Hepatocyte (in vitro differentiated cells): ENCODE measurements around the gene GSTM5.

Source experiments
- EZH2 ChIP-seq: fragments of 200-600 bp; sonication (generic); IDR thresholded peaks from 2 replicates; pipeline ENCODE4 v1.6.1; 2016; ENCODE audit warnings: antibody characterized with exemption, mild to moderate bottlenecking, borderline replicate concordance
- EZH2phosphoT487 ChIP-seq: fragments of 200-600 bp; sonication (generic); IDR thresholded peaks from one replicate; pipeline ENCODE4 v1.6.1; 2018; ENCODE audit warnings: antibody characterized with exemption, mild to moderate bottlenecking, low read depth, moderate library complexity; ENCODE audit not compliant: unreplicated experiment, severe bottlenecking
- TF ChIP-seq, protein P1 (sequence below): fragments of 200-600 bp; sonication (generic); IDR thresholded peaks from 2 replicates; pipeline ENCODE4 v1.5.1; 2016; ENCODE audit warnings: antibody characterized with exemption, mild to moderate bottlenecking; ENCODE audit not compliant: poor library complexity

DNA sequence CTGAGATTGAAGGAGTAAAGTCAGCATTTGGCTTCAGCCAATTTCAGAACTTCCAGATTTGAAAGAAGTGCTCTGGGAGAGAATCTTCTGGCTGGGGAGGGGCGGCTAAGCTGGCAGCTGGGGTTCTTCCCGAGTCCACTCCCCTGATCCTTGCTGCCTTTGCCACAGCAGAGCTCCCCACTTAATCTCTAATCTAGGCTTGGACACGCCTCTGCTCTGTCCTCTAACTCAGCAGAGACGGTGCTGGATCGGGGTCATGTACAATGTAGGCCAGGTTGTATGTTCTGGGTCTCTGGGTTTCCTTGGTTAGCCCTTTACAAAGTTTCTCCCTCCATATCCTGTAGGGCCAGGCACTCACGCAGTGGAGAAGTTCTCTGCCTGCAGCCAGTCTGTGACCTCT lies 38.9 kb downstream of the GSTM5 start:
- TF ChIP-seq, protein P1, sequence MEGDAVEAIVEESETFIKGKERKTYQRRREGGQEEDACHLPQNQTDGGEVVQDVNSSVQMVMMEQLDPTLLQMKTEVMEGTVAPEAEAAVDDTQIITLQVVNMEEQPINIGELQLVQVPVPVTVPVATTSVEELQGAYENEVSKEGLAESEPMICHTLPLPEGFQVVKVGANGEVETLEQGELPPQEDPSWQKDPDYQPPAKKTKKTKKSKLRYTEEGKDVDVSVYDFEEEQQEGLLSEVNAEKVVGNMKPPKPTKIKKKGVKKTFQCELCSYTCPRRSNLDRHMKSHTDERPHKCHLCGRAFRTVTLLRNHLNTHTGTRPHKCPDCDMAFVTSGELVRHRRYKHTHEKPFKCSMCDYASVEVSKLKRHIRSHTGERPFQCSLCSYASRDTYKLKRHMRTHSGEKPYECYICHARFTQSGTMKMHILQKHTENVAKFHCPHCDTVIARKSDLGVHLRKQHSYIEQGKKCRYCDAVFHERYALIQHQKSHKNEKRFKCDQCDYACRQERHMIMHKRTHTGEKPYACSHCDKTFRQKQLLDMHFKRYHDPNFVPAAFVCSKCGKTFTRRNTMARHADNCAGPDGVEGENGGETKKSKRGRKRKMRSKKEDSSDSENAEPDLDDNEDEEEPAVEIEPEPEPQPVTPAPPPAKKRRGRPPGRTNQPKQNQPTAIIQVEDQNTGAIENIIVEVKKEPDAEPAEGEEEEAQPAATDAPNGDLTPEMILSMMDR = no peak
- TF ChIP-seq EZH2 (no peak), EZH2phosphoT487 (no peak)
